ENCODE data around the gene SDK2. TPM values are rescaled to one million over a fixed set of nuclear protein-coding genes. Genes with fewer than 3 reads are reported as not detected.

The SDK2 gene
- total RNA-seq, 1 experiment from 2014 or later, result 0.74 TPM

- no peak for DNase-seq (ENCODE audit: low read depth)
These were observed 358.1 kb downstream of the SDK2 start for GRCh38 chr17:73285916-73286862.

- no peak for DNase-seq (ENCODE audit: low read depth)
These were observed 358.7 kb downstream of the SDK2 start for GRCh38 chr17:73285603-73285908.

GRCh38 chr17:73284906-73285602 lies 359.2 kb downstream of the SDK2 start:
- no peak for DNase-seq (ENCODE audit: low read depth)

Measured in Daoy (cell line).